OCI-LY3 (cell line): ENCODE results near the gene AP3S2.

Experiments
- CTCF ChIP-seq: fragments of 200-600, 300-600 bp; sonication (generic); IDR thresholded peaks from 2 replicates; pipeline ENCODE4 v1.5.1; 2014; ENCODE audit warnings: antibody characterized with exemption, low read length, low read depth
- EZH2phosphoT487 ChIP-seq: fragments of 200-600 bp; shearing (Covaris generic); IDR thresholded peaks from 2 replicates; pipeline ENCODE4 v1.6.1; 2018; ENCODE audit warnings: antibody characterized with exemption, mixed run types, low read depth

GRCh38 chr15:89904519-89904918 lies 10.7 kb upstream of the AP3S2 start:
- no peak for TF ChIP-seq CTCF
- TF ChIP-seq EZH2phosphoT487, result no peak
